DOHH2 (cell line): ENCODE data around the gene RASAL3.

Source experiments
- H3F3A ChIP-seq: fragments of 200-600 bp; sonication (generic), shearing (Covaris generic); 2 replicates; pipeline ENCODE4 v1.6.0; 2016; ENCODE audit warnings: antibody characterized with exemption, mild to moderate bottlenecking; ENCODE audit not compliant: control insufficient read depth, insufficient read depth
- H3K27ac ChIP-seq: fragments of 200-600 bp; sonication (generic); 2 replicates; pipeline ENCODE4 v1.5.1; 2014; ENCODE audit warnings: low read depth, mild to moderate bottlenecking, low read length, moderate library complexity
- H3K27me3 ChIP-seq: fragments of 200-600 bp; sonication (generic); 2 replicates; pipeline ENCODE4 v1.6.1; 2014; ENCODE audit warnings: mild to moderate bottlenecking, low read length, mixed read lengths; ENCODE audit not compliant: control insufficient read depth
- H3K36me3 ChIP-seq: fragments of 200-600 bp; sonication (generic); 2 replicates; pipeline ENCODE4 v1.6.1; 2014; ENCODE audit warnings: mild to moderate bottlenecking, low read length, moderate library complexity, mixed read lengths; ENCODE audit not compliant: control insufficient read depth
- H3K4me1 ChIP-seq: fragments of 200-600 bp; sonication (generic); 2 replicates; pipeline ENCODE4 v1.6.1; 2014; ENCODE audit warnings: mild to moderate bottlenecking, low read length, mixed read lengths; ENCODE audit not compliant: control insufficient read depth
- H3K4me2 ChIP-seq: fragments of 200-600 bp; sonication (generic); 2 replicates; pipeline ENCODE4 v1.6.0; 2014; ENCODE audit warnings: mild to moderate bottlenecking, low read length, moderate library complexity
- H3K4me3 ChIP-seq: fragments of 200-600 bp; sonication (generic); 2 replicates; pipeline ENCODE4 v1.5.1; 2014; ENCODE audit warnings: mild to moderate bottlenecking, low read length, mixed read lengths
- H3K79me2 ChIP-seq: fragments of 200-600 bp; sonication (generic); 2 replicates; pipeline ENCODE4 v1.6.1; 2014; ENCODE audit warnings: mild to moderate bottlenecking, low read length, mixed read lengths; ENCODE audit not compliant: control insufficient read depth
- H3K9me2 ChIP-seq: fragments of 200-600 bp; sonication (generic); replicated peaks from 2 replicates; pipeline ENCODE4 v1.6.1; 2014; ENCODE audit warnings: mild to moderate bottlenecking, low read length, mixed read lengths; ENCODE audit not compliant: control insufficient read depth
- H3K9me3 ChIP-seq: fragments of 200-600 bp; sonication (generic); 2 replicates; pipeline ENCODE4 v1.6.1; 2014; ENCODE audit warnings: antibody characterized with exemption, low read length, mixed read lengths; ENCODE audit not compliant: control insufficient read depth, insufficient read depth
- H4K20me1 ChIP-seq: fragments of 200-600 bp; sonication (generic); 2 replicates; pipeline ENCODE4 v1.6.0; 2014; ENCODE audit warnings: low read depth, mild to moderate bottlenecking, antibody characterized with exemption, low read length, moderate library complexity; ENCODE audit not compliant: control insufficient read depth, insufficient read depth
- EZH2phosphoT487 ChIP-seq: fragments of 200-600 bp; sonication (generic); IDR thresholded peaks from 2 replicates; pipeline ENCODE4 v1.6.1; 2017; ENCODE audit warnings: borderline replicate concordance, mild to moderate bottlenecking, antibody characterized with exemption, low read length, moderate library complexity, mixed read lengths
- TF ChIP-seq, protein P1 (sequence below): fragments of 200-600 bp; sonication (generic); IDR thresholded peaks from one replicate; pipeline ENCODE4 v1.5.1; 2014; ENCODE audit warnings: antibody characterized with exemption, mild to moderate bottlenecking, low read depth, low read length; ENCODE audit not compliant: poor library complexity, severe bottlenecking

RASAL3 gene

DNA sequence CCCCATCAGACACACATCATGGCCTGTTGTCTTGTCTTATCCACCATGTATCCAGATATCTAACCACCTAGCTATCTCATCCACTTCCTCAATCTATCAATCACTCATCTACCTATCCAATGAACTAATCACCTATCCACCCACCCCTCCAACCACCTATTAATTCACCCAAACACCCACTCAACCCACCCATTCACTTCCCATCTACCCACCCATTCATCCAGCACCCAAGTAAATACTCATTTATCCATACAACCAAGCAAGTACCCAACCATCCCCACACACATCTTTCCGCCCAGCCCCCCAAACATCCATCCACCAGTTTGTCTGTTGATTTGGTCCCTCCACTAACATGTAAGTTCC, 13.8 kb downstream of the RASAL3 start:
- Histone ChIP-seq H4K20me1 (no peaks in the 10 kb centered on the region), H3F3A (peaks cover 21% of the 10 kb centered on the region), H3K4me2 (peak overlapping the region; percentile 74), H3K79me2 (no peaks in the 10 kb centered on the region), H3K4me1 (peaks cover 19% of the 10 kb centered on the region), H3K36me3 (peaks cover 20% of the 10 kb centered on the region), H3K27me3 (peaks cover 12% of the 10 kb centered on the region), H3K9me3 (no peaks in the 10 kb centered on the region), H3K9me2 (no peaks in the 10 kb centered on the region; the same call in 1 of the 2 replicates), H3K4me3 (peak overlapping the region; percentile 70), H3K27ac (no peak overlapping the region)
- TF ChIP-seq EZH2phosphoT487, result no peak
- TF ChIP-seq, protein P1, sequence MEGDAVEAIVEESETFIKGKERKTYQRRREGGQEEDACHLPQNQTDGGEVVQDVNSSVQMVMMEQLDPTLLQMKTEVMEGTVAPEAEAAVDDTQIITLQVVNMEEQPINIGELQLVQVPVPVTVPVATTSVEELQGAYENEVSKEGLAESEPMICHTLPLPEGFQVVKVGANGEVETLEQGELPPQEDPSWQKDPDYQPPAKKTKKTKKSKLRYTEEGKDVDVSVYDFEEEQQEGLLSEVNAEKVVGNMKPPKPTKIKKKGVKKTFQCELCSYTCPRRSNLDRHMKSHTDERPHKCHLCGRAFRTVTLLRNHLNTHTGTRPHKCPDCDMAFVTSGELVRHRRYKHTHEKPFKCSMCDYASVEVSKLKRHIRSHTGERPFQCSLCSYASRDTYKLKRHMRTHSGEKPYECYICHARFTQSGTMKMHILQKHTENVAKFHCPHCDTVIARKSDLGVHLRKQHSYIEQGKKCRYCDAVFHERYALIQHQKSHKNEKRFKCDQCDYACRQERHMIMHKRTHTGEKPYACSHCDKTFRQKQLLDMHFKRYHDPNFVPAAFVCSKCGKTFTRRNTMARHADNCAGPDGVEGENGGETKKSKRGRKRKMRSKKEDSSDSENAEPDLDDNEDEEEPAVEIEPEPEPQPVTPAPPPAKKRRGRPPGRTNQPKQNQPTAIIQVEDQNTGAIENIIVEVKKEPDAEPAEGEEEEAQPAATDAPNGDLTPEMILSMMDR, result no peak

DNA sequence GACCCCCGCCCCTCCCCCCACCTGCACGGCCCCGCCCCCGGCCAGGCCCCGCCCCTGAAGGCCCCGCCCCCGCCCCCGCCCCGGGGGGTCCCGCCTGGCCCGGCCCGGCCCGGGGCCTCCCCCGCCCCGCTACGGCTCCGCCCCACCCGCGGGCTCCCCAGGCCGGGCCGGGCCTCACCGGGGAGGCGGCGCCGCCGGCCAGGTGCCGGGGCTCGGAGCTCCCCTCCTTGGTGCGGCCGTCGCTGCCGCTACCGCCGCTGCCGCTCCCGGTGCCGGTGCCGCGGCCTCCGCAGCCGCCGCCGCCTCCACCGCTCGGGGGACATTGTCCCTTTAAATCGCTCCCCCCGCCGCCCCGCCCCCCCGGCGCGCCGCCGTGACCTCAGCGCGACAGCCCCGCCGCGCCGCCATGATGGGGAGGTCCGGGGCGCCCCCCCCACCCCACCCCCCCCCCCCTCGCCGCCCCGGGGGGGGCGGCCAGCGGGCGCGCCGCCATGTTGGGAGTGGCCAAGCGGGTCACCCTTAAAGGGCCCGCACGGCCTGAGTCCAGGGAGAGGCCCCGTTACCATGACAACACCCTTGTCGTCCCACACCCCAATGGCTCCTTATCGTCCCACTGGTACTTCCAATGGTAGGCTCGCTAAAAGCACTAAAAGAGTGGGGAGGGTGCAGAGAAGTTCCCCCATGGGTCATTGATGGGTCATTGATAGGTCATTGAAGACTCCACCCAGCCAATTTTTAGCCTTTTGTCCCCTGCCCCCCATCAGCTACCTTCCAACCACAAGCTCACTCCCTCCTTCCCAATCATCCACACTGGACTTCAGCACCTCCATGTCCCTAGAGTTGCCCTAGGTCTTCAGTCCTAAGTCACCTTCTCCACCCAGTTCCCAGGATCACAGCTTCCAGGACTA, 14.5 kb downstream of the RASAL3 start, which contains the start of gene WIZ:
WIZ (minus strand) TSS at position 337 of the 908 bp plus-strand sequence. CDS start 1,649 bp downstream, outside the sequence.
- H3K27me3 ChIP-seq, result peaks cover 12% of the 10 kb centered on the region
- H3K4me3 ChIP-seq, result peak within 1 kb of the TSS; percentile 70
- no peaks in the 10 kb centered on the region for H4K20me1 ChIP-seq
- peak within 1 kb of the TSS; percentile 74 for H3K4me2 ChIP-seq
- peaks cover 20% of the 10 kb centered on the region for H3K36me3 ChIP-seq
- no peaks in the 10 kb centered on the region; the same call in 1 of the 2 replicates for H3K9me2 ChIP-seq
- peaks cover 19% of the 10 kb centered on the region for H3K4me1 ChIP-seq
- no peaks in the 10 kb centered on the region for H3K9me3 ChIP-seq
- no peaks in the 10 kb centered on the region for H3K79me2 ChIP-seq
- H3F3A ChIP-seq, result peaks cover 21% of the 10 kb centered on the region
- no peak within 1 kb of the TSS for H3K27ac ChIP-seq
- TF ChIP-seq, protein P1, result no peak

DNA sequence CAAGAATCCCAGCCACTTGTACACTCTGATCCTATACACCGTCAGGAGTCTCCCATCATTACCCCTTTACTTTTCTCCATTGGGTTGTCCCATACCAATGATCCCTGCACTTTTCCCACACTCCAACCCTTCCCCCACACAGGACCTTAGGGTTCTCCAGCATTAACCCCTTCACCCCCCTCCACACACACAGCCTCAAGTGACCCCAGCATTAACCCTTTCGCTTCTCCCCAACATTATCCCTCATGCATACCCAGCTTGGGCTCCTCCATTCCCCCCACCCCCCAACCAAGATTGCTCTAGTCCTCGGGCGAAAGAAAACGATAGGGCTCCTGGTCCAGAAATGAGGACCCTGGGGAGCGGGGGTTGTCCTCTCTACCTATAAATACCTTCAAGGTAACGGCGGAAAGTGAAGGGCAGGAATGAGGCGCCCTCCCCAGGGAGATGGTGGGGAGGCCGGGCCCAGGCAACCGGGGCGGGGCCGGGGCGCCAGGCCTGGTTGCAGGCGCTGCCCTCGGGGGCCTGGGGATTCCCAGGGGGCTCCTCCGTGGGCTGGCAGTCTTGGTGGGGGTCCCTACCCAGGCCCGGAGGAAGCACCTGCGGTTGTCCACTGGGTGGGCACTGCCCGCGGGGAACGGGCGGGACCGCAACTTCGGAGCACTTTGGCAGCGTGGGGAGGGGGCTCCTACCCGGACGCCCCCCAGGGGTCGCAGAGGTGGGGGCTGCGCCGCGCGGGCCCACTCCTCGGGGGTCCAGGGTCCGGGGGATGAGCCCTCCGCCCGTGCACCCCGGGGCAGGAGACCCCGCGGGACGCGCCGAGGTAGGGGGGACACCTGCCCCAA, 15.3 kb downstream of the RASAL3 start:
- peaks cover 12% of the 10 kb centered on the region for H3K27me3 ChIP-seq
- no peak overlapping the region for H3K27ac ChIP-seq
- TF ChIP-seq, protein P1, result no peak
- TF ChIP-seq EZH2phosphoT487, result no peak
- no peaks in the 10 kb centered on the region for H3K79me2 ChIP-seq
- H4K20me1 ChIP-seq, result no peaks in the 10 kb centered on the region
- peaks cover 19% of the 10 kb centered on the region for H3K36me3 ChIP-seq
- peak overlapping the region; percentile 74 for H3K4me2 ChIP-seq
- peaks cover 21% of the 10 kb centered on the region for H3F3A ChIP-seq
- H3K4me3 ChIP-seq, result peak overlapping the region; percentile 67
- H3K9me2 ChIP-seq, result no peaks in the 10 kb centered on the region; the same call in 1 of the 2 replicates
- H3K9me3 ChIP-seq, result no peaks in the 10 kb centered on the region
- H3K4me1 ChIP-seq, result peaks cover 19% of the 10 kb centered on the region
